GM19239 (cell line): Measurements from ENCODE around the gene AQR.
A peak's percentile ranks its signal among the peaks of the same experiment; 100 is the strongest.

Experiments used
- DNase-seq: peaks from one replicate; pipeline ENCODE4 v3.0.0; 2011; ENCODE audit warnings: low spot score; ENCODE audit not compliant: insufficient read length
- FAIRE-seq: peaks from 2 replicates; lab custom pipeline; 2011; peaks lifted over from hg19 to GRCh38; lab: Jason Lieb, UNC

Gene AQR

DNA sequence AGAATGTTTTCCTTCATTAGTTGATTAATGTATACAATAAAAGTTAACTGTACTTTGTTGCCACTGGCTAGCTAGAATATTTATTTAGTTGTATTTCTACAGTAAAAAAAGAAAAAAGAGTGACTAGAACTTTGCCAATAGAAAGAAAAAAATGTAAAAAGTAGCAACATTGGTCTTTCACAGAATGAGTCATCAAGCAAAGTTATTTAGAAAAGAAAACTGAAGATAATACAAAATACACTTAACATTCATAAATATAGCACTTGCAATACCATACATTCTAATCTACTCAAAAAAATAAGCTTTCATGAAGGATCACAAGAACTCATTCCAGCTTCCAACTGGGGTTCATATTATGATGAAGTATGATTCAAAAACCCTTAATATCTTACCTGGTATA, 83.4 kb downstream of the AQR start:
- DNase-seq = no peak
- FAIRE-seq = no peak

DNA sequence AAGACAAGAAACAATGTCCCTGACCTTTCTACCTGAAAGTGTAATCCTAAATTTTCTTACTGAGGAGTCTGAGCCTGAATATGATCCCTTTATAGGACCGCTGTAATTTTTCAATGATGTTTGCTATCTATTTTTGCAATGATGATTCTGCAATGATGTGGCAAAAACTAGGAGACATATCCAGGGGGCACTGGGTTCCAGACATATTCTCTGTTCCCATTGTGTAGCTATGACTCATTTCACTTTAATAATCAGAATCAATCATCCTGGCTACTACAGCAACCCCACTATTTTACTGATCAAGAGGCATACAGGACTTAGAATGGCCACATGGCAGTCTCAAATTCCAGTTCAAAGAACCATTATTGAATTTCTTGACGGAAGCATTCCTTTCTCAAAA, 85.9 kb downstream of the AQR start:
- no peak for FAIRE-seq
- DNase-seq = no peak

DNA sequence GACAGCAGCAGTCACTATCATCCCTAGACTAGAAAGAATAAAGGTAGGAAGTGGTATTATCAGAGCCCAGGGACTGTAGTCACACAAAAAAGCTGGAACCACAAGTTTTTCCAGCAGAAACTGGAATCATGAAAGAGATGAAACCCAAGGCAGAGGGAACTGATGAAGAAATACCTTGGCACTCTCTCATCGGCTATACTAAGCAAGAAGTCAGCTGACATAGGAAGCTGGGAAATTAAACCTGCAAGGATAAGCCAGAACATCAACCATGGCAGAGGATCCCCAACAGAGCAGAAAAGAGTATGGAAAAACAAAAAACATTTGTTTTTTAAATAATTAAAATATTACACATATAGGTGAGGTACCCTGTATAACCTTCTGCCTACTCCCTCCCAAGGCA, 86.5 kb downstream of the AQR start:
- DNase-seq = no peak
- no peak for FAIRE-seq

DNA sequence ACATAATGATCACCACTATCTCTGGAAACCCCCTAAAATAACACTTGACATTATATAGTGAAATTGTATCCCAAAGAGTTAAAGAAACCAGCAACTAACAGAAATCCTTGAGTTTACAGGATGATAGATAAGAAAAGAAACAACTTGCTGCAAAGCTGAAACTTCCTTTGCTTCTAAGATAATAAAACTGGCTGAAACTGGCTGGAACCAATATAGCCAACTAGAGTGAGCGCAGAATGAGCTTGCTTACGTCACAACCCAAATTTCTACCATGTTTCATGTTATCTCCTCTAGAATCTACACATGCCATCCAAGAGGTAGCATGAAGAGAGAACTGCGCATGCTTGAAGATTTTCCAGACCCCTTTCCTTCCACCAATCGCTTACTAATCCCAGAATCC, 90.4 kb downstream of the AQR start:
- no peak for FAIRE-seq
- no peak for DNase-seq

DNA sequence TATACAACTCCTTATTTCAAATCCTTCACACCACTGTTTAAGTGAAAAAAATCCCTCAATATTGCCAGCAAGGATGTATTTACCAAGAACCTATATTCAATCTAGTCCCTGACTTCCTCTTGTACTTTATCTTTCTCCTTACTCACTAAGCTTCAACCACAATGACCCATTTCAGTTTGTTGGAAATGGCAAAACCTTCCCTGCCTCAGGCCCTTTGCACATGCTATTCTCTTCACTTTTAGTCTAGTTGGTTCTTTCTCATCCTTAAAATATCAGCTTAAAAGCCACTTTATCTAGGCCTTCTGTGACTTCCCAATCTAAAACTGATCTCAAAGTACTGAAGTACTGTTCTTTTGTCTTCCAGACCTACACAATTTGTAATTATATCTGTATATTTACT, 92.9 kb downstream of the AQR start:
- DNase-seq (no peak), FAIRE-seq (no peak)

DNA sequence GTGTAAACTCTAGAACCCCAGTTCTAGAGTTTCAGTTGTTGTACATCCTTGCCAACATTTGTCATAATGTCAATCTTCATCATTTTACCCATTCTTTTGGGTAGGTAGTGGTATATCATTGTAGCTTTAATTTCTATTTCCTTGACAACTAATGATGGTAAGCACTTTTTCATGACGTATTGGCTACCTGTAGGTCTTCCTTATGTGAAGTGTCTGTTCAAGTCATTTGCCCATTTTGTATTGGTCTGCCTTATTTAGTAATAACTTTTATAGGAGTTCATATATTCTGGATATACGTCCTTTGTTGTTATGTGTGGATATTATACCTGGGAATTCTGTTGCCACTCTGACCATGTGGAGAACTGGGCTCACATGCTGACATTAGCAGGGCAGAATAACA, 100.4 kb downstream of the AQR start:
- DNase-seq (no peak), FAIRE-seq (no peak)

DNA sequence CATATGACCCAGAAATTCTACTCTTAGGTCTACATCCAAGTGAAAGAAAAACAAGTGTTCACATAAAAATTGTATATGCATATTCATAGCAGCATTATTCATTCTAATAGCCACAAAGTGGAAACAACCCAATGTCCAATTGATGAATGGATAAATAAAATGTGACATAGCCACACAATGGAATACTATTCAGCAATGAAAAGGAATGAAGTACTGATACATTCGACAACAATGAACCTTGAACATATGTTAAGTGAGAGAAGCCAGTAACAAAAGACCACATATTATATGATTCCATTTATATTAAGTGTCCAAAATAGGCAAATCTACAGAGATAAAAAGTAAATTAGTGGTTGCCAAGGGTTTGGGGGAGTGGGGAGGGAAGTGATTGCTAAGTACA, 104.0 kb downstream of the AQR start:
- DNase-seq = no peak
- FAIRE-seq = no peak

DNA sequence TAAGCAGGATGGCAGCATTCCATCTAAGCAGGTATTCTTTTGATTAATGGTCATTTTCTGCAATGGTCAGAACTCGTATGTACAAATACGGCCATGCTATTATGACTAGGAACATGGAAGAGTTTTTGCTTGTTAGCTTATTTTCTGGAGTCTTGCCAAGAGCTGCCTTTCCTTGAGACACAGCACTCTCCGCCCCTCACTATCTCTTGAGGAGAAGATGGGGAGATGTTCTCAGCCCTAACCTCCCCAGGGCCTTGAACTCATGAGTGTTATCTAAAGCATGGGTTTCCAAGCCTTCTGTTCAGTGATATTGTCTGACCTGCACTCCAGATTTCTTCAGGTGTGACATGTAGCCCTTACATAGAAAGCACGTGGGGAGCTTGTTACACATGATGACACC, 108.3 kb downstream of the AQR start:
- FAIRE-seq = no peak
- DNase-seq = no peak

DNA sequence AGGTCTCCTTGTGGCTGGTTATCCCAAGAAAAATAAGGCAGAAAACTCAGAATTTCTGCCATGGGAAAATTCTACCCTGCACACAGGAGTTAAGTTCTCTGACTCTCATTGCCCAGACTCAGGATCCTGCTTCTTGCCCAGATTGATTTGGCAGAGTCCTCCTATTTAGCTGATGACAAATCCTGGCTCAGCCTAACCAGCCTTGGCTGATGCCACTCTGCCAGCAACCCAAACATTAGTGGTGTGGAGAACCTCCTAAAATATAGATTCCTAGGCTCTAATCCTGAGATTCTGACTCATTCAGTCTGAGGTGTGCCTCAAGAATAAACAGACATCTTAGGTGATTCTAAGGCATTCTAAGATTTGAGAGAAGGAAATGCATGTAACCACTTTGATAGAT, 113.6 kb downstream of the AQR start:
- FAIRE-seq = no peak
- no peak for DNase-seq

DNA sequence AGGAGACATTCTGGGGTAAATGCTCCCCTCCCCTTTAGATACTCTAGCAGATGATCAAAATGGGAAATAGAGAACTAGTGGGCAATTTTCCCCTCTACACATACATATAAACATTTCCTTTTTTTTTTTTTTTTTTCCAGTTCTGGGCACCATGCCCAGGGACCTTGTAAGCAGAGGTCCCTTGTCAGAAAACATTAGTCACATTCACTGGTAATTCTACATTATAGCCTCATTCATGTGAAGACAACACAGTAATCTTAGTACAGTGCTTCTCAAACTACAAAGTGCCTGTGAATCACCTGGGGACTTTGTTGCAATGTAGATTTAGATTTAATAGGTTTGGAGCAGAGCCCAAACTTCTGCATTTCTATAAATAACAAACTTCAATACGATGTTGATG, 114.1 kb downstream of the AQR start:
- FAIRE-seq (no peak), DNase-seq (no peak)

DNA sequence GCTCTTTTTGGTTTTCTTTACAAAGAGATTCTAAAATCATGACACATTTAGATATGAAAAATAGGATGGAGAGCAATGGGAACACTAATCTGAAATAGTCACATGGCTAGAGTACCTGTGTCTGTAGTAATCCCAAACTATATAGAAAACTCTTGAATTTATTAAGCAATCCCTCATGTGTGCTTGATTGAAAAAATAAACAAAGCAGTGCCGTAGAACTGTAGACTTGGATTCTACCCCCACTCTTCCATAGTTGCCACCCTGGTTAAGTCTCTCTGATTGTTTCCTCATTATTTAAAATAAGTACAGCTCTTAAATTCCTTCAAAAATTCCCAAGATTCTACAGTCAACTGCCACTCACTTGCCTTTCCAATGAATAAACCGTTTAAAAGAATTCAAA, 115.3 kb downstream of the AQR start:
- FAIRE-seq (no peak), DNase-seq (no peak)

DNA sequence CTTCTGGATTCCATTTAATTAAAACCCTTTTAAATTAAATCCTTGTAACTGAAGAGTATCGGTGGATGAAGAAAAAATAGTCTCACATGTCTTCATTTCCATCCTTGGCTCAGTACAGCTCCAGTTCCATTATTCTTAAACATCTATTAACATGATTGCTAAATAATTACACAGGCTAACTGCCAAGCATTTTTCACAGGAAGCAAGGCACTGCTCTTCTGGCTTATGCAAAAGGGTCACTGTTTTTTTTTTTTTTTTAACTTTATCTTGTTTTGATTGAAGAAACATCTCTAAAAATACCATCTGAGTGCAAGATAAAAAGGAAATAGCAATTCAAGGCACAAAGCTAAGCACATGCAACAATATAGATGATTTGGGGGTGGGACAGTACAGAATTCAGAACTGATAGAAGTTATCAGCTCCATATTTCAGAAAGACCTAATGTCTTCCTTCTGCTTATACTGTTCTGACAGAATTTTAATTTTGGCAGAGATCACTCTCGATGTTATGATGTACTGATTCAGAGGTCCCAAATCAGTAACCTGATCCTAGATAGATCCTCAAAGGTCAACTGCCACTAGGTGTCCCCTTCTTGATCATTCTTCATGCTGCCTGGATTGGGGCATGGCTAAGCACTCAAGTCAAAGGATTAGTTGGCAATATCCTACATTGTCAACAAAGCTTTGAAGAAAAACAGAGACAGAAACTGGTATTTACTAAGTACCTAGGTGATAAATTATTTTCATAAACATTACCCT, 116.4 kb downstream of the AQR start:
- FAIRE-seq = no peak

DNA sequence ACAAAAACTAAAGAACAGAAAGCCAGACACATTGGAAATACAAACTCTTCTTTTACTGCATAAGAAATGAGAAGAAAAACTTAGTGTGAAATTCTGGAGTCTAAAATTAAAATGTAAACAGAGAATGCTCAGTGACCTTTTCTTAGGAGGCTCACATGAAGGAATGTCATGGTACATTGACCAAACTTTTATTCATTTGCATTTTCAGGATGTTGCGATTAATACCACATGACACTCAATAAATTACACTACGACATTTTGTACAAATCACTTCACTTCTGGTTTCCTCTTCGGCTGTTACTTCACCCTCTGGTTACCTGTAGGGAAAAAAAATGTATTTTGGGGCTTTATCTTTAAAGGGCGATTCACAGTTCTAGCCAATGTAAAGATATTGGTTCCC, 117.8 kb downstream of the AQR start:
- FAIRE-seq = peak; percentile 79
- DNase-seq = no peak

More for the DNA sequence above, 116.4 kb downstream of the AQR start:
- DNase-seq = no peak

DNA sequence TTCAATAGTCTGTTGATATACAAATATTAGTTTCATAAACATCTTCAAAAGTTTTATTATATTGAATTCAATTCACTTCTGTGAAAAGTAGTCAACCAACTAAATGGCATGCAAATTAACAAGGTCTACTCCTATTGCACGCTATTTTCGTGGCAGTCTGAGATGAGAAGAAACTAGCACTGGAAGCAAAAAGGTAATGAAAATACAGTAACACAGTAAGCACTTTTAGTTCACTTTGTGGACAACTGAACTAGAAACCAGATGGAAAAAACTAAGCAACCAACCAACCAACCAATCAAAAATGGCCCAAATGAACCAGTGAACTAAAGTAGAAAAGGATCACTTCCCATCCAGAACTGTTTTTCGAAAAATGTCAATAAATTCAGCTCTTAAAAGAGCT, 118.5 kb downstream of the AQR start:
- FAIRE-seq = peak; percentile 4
- DNase-seq = no peak

DNA sequence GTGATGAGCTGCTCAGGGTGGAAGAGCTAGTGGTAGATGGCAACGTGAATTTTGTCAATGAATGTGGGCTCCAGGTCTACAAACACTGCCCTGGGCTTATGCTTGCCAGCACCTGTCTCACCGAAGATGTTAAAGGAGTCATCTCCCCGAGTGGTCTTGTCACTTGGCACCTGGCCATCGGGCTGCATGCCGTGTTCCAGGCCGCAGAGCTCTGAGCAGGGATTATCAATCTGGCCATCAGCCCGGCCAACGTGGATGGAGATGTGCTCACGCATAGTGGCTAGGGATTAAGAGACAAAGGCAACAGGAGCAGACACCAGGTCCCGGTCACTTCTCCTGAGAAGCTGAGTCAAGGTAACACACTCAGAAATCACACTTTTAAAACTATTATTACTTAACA, 119.4 kb downstream of the AQR start:
- FAIRE-seq = no peak
- no peak for DNase-seq

DNA sequence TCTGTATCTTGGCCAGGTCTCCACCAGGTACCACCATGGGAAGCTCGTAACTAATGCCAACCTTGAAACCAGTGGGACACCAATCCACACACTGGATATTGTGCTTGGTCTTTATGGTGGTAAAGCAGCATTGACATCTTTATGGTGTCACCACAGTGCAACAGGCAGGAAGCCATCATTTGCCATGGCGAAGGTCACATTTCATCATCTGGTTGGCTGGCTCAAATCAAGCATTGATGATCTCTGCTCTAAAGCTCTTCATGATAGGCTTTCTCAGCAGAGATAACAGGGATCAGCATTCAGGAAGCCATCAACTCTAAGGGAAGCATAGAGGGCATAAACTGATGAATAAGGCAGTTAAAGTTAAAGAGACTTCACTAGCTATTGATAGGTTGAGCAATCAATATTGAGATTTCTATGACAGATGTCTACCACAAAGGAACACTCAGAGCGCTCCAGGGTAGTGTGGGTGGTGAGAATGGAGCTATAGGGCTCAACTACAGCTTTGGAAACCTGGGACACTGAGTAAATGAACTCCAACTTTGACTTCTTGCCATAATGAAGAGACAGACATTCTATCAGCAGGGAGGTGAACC, 120.1 kb downstream of the AQR start:
- FAIRE-seq (no peak), DNase-seq (no peak)

DNA sequence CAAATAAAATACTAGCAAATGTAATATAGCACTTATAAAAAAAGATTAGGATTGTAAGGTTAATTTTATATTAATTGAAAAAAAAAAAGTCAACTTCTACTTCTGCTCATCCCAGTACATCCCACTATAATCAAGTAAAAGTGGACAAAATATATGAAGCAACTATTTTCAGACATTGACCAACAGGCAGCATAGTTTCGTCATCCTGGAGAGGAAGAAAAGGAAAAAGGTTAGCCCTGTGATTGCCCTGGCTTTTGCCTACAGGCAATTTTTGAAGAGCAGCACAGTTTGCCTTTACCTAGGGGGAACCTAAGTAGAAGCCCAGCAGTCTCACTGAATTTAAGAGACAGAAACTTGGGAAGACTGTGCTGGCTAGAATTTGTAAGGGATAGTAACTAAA, 121.9 kb downstream of the AQR start:
- DNase-seq = no peak
- FAIRE-seq = no peak

DNA sequence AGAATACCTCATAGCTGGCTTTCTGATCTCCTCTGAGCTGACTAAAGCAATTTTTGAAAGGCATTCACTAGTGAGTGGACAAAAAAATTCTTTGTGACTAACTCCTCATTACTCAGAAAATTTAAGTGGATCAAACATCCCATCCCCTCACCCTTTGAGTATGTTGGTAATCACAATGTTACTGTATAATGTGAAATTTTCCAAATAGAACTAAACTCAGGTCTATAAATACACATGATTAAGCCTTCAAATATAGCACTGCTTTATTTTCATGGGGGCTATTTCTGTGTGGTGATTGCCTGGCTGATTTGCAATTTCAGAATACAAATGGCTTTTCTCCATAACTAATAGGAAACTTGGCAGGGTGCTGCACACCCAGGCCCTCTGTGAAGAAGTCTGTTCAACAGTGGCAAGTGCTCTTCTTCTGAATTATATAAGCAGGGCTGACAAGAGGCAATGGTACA, 128.2 kb downstream of the AQR start:
- DNase-seq (no peak), FAIRE-seq (no peak)

DNA sequence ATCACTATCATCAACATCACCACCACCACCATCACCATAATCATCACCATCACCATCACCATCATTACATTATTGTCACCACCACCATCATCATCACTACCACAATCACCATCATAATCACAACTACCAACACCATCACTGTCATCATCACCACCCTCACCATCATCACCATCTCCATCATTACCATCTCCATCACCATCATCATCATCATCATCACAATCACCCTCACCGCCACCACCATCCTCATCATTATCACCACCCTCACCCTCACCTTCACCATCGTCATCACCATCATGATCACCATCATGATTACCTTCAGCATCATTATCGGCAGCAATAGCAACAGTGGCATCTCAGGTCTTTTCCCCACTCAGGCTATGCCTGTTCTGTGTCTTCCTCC, 131.3 kb downstream of the AQR start:
- FAIRE-seq (no peak), DNase-seq (no peak)

DNA sequence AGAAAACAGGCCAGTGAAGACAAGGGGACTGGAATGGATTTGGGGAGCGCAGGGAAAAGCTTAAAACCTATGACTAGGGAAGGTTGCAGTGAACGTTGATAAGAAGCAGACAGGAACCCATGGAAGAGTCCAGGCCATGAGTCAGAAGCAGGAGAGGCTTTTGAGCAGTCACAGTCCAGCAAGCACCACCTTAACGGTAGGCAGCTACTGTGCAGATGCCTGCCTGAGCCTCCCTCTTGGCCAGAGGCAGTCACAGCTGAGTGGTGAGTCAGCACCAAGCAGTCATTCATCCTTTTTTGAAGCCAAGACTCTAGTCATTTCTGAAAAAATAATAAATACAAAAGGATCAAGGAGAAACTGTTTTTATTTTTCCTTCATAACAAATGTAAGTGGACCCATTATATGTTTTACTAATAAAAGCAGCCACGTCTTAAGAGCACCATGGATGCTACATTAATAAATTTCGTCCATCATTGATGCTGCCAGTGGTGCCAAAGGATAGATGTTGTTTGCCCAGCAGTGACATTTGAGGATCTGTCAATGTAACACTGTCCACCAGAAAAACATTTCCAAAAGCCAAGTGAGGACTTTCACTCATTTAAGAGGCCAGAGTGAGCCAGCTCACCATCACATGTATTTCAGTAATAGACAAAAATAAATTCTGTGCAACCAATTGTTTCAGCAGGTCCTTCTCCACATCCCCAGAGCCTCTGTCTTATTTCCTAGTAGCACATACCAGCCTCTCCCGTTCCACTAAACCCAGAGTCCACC, 132.1 kb downstream of the AQR start:
- no peak for FAIRE-seq
- no peak for DNase-seq

DNA sequence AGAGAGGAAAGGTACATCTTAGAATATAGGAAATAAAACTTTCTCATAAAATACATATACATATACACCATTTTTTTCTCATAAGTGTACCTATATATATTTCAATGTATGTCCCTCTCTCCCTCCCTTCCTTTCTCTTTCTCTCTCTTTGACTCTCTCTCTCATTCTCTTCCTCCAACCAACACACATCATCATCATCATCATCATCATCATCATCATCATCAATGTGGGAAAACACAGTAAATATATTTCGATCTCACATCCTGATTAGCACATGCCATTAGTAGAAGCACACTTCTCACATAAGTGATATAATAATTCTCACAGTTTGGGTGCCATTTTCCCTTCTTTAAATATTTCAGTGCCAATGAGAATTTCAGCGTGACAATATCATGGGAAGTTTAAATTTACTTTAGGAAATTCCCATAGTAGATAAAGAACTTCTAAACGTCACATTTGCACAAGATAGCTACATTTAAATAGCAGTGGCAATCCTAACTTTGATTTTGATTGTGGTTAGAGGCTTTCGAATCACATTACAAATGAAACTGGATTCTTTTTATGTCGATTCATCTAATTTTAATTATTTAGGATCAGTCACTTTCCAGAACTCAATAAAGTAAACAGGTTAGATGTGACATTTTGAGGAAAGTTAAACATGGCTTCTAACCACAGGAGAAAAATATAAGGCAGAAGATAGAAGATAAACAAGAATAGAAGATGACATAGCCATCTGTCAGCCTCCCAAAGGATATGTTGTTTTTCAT, 141.2 kb downstream of the AQR start:
- no peak for DNase-seq
- FAIRE-seq = no peak
